Effector CD4-positive, alpha-beta T cell (primary cell): ENCODE measurements around the gene LRFN4.
A peak's percentile ranks its signal among the peaks of the same experiment; 100 is the strongest.

Source experiments
- DNase-seq: peaks from one replicate; pipeline ENCODE4 v3.0.0-alpha.2; 2020

The LRFN4 gene

DNA sequence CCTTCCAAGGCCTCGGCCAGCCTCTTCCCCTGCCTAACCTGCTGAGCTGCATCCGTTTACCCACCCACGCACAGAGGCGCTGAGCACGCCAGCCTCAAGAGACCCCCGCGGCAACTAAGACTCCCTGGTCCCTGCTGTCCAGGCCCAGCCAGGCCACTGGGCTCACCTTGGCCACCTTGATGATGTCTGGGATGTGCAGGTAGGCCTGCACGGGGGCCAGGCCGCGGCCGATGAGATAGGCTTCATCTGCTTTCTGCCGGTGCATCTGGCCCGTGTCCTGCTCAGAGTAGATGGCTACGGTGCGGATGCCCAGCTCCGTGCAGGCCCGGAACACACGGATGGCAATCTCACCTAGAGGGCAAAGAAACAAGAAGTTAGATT, 14.6 kb downstream of the LRFN4 start:
- no peak for DNase-seq

DNA sequence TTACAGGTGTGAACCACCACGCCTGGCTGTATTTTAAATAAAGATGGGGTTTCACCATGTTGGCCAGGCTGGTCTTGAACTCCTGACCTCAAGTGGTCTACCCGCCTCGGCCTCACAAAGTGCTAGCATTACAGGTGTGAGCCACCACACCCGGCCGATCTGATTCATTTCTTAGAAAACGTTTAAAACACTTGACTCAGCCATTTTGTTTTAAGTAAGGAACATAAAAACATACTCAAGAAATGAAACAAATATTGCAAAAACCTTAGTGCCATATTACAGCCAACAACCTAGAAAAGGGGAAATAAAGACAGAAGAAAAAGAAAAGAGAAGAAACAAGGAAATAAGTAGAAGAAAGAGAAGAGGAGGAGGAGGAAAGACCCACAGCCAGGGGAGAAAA, 17.4 kb downstream of the LRFN4 start:
- DNase-seq = no peak

DNA sequence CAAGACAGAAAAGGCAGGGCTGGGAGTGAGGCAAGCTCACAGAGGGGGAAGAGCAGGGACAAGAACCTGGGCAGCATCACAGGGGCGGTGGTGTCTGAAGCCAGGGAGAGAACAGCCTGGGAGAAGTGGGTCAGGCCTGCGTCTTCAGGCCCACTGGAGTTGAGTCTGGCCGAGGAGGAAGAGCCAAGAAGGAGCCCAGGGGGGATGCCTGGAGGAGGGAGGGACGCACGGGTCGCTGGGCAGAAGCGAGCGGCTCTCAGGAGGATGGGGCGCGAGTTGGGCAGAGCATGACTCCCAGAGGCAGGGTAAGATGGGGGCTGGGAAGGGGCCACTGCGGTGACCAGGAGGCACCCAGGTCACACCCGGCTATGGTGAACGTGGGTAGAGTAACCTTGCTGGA, 18.5 kb downstream of the LRFN4 start:
- no peak for DNase-seq

DNA sequence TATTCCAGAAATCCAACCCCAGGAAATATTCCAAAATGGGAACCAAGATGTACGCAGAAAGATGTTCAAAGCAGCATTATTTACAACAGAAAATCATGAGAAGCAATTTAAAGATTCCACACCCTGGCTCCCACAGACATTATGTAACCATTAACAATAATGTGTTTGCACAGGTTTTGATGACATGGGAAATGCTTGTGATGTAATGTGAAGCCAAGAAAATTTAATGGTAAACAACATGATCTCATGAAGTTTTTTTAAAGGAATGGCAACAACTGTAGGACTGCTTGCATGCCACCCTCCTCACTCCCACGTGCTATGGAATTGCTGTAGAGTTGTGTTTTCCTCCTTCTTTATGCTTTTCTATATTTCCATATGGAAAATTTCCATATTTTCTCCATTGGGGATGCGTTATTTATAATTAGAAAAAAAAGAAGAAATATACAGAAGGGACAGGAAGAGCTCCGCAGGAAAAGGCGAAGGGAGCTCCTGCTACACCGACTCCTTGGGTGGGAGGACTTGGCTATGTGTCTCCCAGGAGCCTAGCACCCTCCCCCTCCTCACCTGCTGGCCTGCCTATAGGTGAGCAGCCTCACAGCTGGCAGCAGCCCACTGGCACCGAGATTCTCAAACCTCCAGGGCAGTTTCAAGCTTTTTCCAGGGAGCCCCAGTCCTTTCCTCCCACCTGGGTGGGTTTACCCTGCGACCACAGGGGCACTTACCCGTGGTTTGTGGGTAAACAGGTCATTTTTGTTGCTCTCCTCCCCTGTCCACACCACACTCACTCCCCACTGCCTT, 20.9 kb downstream of the LRFN4 start:
- DNase-seq = no peak

DNA sequence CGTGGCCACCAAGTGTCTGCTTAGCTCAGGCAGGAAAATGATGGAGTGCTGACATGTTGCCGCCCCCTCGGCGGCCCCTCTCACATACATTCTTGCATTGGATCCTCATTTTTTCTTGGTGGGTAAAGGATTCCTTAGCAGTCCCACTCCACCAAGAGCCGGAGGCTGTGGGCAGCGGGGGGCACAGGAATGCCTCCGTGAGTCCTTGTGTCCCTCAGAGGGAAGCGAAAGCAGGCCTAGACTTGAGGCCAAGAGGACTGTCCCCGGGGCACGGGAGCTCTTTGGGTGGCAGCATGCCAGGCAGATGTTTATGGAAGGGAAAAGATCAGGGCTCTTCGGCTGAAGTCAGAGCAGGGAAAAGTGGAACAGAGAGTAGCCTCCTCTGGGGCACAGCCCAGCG, 21.6 kb downstream of the LRFN4 start:
- no peak for DNase-seq

DNA sequence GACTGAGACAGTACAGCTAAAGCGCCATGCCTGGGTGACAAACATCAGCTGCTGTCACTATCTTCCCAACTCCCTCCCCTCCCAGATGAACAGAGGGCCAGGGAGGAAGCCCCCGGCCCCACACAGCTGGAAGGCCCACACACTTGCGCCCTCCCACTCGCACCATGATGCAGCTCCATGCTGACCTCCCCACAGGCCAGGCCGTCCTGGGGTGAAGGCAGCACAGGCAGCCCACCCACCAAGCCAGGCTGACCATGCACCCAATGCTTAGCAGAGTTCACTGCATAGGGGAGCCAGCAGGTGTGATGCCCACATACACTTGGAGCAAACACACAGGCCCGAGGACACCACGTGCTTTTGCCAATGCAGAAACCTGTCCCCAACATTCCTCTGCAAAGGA, 22.1 kb downstream of the LRFN4 start:
- no peak for DNase-seq

DNA sequence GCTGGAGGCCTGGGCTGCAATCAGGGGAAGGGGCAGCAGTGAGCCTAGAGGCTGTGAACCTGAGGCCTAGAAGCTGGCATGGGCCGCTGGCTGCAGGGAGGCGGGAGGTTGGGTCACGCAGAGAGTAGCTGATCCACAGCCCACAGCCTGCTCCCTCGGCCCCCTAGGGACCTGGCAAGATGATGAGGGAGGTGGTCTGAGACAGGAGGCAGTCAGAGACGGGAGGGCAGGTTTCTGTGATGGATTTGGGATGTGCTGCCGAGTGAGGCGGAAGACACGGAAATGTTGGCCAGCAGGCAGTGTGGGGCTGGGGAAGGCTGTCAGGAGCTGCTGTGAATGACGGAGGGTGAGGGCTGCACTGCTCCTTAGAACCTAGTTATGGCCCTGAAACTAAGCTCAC, 22.7 kb downstream of the LRFN4 start:
- no peak for DNase-seq

DNA sequence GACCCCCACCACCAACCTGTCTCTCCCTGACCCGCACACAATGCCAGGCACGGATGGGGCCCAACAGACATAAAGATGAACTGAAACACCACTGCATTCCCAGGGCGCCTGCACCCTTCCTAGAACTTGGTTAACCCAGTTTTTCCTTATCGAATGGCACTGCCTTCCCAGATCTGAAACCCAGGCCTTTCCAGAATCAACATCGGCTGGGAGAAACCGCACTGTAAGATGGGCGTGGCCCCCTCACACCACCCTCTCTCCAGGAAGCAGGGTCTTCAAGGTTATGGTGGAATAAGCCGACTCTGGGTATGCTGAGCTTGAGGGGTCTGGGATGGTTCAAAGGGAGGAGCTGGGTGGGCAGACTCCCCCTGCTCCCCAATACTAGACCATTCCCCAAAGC, 23.1 kb downstream of the LRFN4 start:
- DNase-seq = no peak

DNA sequence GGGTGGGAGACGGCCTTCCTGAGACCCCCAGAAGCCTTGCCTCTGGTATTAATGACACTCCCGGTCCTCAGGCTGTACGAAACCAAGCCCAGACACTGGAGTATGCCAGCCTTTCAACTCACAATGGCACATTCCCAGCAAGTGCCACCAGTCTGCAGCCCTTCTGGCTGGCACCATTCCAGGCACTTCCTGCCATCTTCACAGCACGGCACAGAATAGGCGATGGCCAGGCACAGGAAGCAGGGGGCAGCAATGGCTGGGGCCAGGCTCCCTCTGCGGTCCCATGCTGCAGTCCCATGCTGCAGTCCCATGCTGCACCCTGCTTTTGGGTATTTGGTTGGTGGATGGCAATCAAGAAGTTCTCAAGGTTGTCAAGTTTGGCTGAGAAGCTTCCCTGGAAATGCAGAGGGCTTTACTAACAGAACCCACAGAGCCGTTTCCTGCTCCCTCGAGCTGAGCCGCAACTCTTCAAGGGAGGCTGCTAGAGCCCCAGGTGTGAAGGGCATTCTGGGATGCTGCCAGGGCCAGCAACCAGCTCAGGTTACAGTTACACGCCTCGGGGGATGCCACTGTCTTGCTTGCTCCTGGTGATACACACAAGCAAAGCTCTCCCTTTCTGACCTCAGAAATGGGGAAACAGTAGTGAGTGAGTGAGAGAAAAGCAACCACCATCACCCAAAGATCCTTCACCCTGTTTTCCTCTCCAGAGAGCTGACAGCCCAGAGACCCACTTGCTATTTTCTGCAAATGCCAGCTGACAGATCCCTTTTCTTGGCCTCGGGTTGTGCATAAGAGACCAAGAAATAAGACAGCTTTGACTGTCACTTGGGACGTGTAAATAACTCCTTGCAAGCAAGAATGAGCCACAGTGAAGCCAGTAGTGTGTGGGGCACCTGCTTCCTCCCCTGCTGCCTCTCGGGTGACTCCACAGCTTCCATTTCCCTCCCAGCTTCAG, 23.9 kb downstream of the LRFN4 start:
- no peak for DNase-seq

DNA sequence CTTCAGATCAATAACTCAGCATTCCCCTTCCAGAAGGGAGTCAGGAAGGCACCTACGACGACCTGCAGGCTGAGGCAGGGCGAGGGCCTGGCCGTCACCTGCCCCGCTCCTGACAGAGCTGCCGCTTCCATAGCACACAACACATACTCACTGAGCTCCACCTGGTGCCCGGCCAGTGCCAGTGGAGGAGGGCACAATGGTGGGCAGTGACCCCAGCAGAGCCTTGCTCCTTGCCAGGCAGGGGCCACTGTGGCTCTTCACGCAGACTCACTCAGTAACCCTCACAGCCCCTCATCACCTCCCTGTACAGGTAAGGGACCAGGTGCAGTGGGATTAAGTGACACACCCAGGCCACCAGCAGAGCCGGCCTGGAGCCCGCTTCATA, 24.6 kb downstream of the LRFN4 start:
- DNase-seq = no peak

DNA sequence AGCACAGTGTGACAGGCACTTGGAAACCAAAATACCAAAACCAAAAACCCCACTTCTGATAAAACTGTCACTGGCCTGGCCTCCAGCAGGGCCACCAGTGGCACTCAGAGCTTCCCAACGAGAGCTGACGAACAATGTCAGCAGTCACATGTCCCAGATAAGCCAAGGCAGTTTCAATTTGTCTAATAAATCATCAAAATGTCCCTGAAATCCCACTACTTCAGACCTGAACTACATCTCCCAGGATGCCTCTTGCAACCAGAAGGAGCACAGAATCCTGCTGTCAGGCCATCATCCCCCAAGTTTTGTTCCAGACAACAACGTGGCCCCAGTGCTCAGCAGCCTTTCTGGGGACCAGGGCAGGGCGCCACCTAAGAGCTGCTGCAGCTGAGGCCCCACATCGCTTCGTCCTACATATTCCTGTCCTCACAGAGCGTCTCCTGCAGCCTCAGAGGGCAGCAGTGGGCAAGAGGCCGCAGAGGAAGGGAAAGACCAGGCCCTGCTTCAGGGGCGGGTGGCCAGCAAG, 25.1 kb downstream of the LRFN4 start:
- no peak for DNase-seq

DNA sequence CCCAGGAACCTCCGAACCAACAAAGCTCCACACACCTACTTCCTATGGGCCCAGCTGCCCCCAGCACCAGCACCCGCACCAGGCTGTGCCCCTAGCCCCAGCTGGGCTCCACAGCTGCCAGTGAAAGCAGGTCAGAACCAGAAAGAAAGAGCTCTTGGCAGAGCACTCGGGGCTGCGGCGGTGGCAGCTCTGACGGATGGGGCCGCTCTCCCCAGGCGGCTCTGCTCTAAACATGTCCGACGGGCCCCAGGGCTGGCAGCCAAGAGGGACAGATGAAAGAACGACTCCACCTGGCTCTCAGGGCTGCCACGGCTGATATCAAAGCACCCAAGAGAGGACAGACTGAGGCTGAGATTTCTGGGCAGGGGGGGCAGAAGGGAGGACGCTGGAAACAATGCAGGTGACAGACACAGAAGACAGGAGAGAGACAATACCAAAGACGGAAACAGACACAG, 25.7 kb downstream of the LRFN4 start:
- no peak for DNase-seq

DNA sequence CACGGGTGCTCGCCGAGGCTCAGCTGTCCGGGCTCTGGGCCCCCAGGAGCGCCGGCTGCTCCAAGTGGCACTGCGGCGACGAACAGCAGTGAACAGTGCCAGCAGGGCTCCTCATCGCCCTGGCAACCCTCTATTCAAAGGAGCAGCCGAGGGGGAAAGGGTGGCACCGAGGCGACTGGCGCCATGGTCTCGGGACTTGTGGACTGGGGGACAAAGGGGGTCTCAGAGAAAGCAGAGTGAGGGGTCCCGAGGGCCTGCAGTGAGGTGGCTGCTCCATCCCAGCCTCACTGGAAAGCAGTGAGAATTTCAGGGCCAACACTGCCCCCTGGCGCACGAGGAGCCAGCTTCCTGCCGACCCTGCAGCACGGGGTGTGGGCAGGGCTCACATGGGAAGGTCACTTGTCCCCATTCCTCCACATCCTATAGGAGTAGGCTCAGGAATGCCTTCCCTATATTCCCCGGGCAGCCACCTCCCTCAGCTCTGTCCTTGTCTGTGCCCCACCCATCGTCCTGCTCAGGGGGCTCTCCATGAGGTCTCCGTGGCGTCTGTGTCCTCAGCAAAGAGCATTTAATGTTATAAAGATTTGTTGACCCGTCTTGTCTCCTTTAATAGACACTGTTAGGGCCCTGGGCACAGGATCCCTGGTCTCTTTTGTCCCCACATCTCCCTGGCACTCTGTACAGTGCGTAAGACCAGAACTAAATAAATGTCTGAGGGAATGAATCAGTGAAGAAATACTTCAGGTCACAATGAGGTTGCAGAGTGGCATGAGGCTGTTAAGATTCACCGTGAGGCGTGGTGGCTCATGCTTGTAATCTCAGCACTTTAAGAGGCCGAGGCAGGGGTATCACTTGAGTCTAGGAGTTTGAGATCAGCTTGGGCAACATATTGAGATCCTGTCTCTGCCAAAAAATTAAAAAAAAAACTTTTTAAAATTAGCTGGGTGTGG, 26.4 kb downstream of the LRFN4 start:
- DNase-seq = peak; percentile 45

DNA sequence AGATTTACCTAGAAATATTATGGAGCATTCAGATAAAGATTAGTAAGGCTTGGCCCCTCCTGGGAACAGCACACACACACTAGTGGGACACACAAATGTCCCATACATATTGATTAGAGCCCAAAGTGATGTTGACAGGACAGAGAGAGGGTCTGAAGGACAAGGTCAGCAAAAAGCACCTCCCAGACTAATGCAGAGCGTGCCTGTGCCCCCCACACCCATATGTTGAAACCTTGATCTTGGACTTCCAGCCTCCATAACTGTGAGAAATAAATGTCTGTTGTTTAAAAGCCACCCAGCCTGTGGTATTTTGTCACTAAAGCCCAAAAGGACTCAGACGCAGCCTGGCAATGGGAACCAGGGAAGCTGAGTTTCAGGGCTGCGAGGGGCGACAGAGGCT, 27.6 kb downstream of the LRFN4 start:
- DNase-seq = no peak

DNA sequence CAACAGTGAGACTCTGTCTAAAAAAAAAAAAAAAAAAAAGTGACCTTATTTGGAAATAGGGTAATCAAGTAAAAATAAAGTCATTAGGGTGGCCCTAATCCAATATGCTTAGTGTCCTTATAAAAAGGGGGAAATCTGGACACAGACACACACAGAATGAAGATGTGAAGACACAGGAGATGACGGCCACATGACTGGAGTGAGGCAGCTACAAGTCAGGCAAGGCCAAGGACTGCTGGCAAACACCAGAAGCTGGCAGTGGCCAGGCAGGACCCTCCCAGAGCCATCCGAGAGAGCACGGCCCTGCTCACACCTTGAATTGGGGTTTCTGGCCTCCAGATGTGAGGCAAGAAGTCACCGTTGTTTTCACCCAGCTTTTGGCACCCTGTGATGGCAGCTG, 28.6 kb downstream of the LRFN4 start:
- no peak for DNase-seq

DNA sequence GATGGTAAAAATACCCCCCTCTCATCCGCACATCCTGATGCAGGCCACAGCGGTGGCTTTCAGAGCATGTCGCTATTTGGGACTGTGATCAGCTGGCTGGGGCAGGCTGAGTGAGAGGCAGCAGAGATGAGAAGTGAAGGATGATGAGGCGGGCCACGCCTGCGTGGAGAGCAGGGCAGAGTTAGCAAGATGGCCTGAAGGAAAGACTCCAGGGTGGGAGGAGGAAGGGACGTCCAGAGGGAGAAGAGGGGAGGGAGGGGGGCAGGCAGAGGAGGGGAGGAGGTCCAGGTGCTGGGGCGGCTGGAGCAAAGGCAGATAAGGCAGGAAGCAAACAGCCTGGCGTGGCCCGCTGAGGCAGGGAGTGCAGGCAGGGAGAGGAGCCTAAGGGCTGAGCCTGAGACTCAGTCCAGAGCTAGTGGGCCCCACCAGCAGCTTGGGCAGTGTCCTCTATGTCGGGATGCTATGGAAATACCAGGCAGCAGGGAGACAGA, 29.1 kb downstream of the LRFN4 start:
- DNase-seq = no peak

DNA sequence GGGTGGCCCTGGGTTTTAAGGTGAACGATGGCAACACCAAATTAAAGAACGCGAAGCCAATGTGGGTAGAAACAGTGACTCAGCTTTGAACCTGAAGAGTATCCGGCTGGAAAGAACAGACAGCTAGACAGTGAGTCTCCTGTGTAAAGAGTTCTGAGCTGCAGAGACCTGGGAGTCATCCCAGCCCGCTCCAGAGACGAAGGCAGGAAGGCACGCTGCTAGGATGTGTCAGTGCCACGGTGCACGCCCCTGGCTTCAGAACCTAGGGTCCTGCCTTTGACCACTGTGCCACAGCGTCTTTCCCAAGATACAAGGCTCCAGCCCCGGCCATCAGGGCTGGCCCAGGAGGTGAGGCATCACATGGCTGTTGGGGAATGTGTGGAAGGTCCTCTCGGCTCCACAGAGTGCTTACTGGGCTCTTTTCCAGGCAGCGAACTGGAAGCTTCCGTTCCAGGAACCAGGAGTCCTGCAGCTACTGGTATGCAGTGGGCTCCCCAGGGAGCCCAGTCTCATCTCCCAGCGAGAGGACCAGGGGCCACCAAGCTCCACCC, 29.9 kb downstream of the LRFN4 start:
- no peak for DNase-seq

DNA sequence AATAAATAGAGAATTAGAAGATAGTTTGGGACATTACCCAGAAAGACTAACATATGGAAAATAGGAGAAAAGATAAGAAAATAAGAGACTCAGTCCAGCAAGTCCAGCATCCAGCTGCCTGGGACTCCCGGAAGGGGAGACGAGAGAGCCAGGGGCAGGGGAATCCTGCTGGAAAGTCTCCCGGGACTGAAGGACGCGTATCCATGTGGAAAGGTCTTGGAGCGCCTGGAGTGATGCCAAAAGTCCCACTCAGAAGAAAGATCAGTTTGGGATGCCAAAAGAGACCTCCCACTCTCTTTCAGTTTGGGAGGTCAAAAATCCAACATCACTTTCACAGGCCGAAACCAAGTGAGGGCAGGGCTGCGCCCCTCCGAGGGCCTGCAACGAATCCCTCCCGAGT, 30.7 kb downstream of the LRFN4 start:
- DNase-seq = no peak

DNA sequence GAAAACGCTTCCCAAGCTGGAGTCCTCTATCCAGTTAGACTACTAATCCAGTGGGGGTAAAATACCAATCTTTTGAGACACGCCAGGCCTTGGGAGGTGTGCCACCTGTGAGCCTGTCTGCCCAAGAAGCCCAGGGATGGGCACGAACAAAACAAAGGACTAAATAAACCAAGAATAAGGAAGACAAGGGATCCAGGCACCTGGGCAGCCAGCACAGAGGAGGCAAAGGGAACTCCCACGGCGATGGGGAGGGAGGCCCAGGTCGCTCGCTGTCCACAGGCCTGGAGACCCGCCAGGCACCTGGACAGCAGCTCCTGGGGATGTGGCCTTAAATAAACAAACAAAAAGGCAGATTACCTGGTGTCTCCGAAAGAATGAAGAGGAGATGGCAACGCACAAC, 31.4 kb downstream of the LRFN4 start:
- DNase-seq = no peak

DNA sequence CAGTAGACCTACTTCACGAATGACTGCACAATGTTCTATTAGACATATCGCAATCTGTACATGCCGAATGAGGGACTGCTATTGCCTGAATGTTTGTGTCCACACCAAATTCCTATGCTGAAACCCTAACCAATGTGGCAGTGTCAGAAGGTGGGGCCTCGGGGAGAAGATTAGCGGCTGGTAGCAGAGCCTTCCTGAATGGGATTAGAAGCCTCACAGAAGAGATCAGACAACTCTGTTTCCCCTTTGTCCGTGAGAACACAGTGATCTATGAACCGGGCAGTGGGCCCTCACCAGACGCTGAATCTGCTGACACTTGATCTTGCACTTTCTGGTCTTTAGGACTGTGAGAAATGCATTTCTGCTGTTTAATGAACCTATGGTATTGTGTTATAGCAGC, 33.1 kb downstream of the LRFN4 start:
- no peak for DNase-seq

DNA sequence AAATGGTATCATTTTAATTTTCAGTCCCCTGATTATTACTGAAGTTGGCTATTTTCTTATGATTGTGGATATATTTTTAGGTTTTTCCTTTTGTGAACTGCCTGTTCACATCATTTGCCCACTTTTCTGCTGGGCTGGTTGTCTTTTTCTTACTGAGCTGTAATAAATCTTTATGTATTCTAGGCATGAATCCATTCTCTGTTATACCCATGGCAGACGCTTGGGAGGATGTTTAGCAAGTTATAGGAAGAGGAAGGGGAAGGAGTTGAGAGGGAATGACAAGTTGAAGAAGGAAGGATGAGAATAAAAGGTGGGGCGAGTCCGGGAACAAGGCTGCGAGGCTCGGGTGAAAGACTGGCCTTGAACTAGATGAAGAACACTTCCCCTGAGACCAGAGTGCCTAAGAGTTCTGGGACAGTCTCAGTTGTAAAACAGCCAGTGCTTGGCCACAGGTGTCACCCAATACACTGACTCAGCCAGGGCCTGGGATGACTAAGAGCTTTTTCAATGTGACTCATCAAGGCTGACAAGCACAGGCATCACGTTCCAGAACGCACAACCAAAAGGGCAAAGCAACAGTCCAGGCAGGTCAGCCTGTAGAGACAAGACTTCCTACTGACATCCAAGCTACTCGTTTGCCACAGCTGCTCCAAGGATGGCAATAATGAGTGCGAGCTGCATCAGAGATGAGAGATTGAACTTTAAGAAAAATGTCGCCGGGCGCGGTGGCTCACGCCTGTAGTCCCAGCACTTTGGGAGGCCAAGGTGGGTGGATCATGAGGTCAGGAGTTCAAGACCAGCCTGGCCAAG, 35.2 kb downstream of the LRFN4 start:
- DNase-seq = no peak
